Effector memory CD8-positive, alpha-beta T cell (primary cell): Measurements from ENCODE around the gene ANLN.
"Not testable (repeated sequence)": the region's sequence is repeated elsewhere in the genome, so short reads cannot be mapped to it uniquely, and the experiment has no call there.

Experiments
- ATAC-seq: fragments of 150-1000 bp; cut with Tn5 transposase; replicated peaks from 2 replicates; pipeline ENCODE4 v1.10.0; 2021; ENCODE audit warnings: mild to moderate bottlenecking, moderate library complexity
- DNase-seq, 3 experiments: peaks; one replicate each; pipeline ENCODE4 v3.0.0; 2021
- H3K27ac Mint-ChIP-seq, 2 donors: one replicate each; pipeline ENCODE4 v1.8.0; 2022; ENCODE audit warnings: mild to moderate bottlenecking in 2 of 2, mixed read lengths in 2 of 2, moderate library complexity in 2 of 2
- H3K27me3 Mint-ChIP-seq, 2 donors: one replicate each; pipeline ENCODE4 v1.8.0; 2022; ENCODE audit warnings: mixed read lengths in 2 of 2
- H3K36me3 Mint-ChIP-seq: one replicate; pipeline ENCODE4 v1.8.0; 2022; ENCODE audit warnings: mild to moderate bottlenecking, moderate library complexity, mixed read lengths; ENCODE audit not compliant: insufficient read depth
- H3K4me1 Mint-ChIP-seq, 2 donors: one replicate each; pipeline ENCODE4 v1.8.0; 2022; ENCODE audit warnings: low read depth in 2 of 2, mixed read lengths in 2 of 2
- H3K4me3 Mint-ChIP-seq, 2 donors: one replicate each; pipeline ENCODE4 v1.8.0; 2022; ENCODE audit warnings: mild to moderate bottlenecking in 2 of 2, mixed read lengths in 2 of 2, moderate library complexity in 2 of 2
- H3K9me3 Mint-ChIP-seq, 2 donors: one replicate each; pipeline ENCODE4 v1.8.0; 2022; ENCODE audit warnings: mixed read lengths in 2 of 2

ANLN gene

DNA sequence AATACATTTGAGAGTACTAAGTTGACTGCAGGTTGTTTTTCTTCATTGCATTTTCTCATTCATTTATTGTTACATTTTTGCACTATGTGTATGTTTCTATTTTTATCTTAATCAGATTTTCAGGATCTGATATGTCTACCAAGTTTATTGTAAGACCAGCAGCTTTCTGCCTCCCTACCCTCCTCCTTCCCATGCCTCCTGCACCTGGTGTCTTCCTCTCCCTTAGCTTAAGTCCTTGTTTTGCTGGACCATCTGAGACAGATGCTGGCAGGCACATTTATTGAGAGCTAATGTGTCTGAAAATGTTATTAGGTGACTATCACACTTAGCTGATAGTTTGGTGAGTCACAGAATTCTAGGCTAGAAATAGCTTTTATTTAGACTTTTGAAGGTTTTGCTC, 79.6 kb downstream of the ANLN start:
- H3K27me3 Mint-ChIP-seq: peaks cover 6 to 27% of the 10 kb centered on the region in 2 donors
- DNase-seq (no peak), ATAC-seq (no peak)
- H3K27ac Mint-ChIP-seq: no peak overlapping the region
- no peak overlapping the region for H3K4me3 Mint-ChIP-seq
- H3K9me3 Mint-ChIP-seq: no peaks in the 10 kb centered on the region
- H3K36me3 Mint-ChIP-seq: no peaks in the 10 kb centered on the region
- H3K4me1 Mint-ChIP-seq: peaks cover 2 to 5% of the 10 kb centered on the region in 2 donors

GRCh38 chr7:36472141-36472729, 82.6 kb downstream of the ANLN start:
- H3K36me3 Mint-ChIP-seq: no peaks in the 10 kb centered on the region
- peaks cover 0 to 18% of the 10 kb centered on the region in 2 donors for H3K27me3 Mint-ChIP-seq
- no peak overlapping the region for H3K27ac Mint-ChIP-seq
- DNase-seq: no peak
- H3K4me3 Mint-ChIP-seq: no peak overlapping the region
- H3K9me3 Mint-ChIP-seq: no peaks in the 10 kb centered on the region
- no peak for ATAC-seq
- H3K4me1 Mint-ChIP-seq: peaks cover 6 to 11% of the 10 kb centered on the region in 2 donors

GRCh38 chr7:36473454-36474282, 84.0 kb downstream of the ANLN start:
- no peaks in the 10 kb centered on the region for H3K9me3 Mint-ChIP-seq
- peak in 2 of 3 experiments; percentile 2 to 11 for DNase-seq

DNA sequence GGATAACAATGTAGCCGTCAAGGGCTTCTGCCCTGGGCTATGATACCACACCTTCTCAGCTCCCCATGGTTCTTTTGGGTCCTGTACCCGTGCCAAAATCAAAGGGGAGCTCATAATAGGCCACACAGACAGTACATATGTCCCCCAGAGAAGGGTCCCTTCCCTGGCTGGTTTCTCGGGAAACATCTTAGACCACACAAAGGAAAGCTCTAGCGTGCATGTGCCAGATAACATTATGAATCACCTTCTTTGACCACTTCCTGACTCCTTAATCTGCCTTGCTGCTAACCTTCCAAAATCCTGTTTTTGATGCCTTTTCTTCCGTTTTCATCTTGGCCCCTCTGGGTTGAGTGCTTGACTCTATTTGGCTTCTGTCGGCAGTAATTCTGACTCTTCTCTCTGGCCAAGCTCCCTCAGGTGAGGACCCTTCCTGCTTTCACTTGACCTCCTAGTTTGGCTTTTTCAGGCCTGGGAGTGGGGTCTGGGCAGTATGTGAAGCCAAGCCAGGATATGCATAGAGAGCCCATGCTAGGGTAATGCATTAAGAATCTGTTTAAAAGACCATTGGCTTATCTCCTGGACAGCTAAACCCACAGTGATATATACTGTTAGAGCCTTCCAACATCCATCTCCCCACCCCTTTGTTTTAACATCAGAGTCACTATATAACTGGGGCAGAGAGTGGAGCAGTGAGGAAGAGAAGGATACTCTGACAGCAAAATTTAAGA, 84.8 kb downstream of the ANLN start:
- Mint-ChIP-seq H3K36me3 (no peaks in the 10 kb centered on the region), H3K4me1 (peaks cover 6 to 11% of the 10 kb centered on the region in 2 donors), H3K9me3 (no peaks in the 10 kb centered on the region), H3K4me3 (no peak overlapping the region), H3K27ac (no peak overlapping the region), H3K27me3 (peaks cover 0 to 9% of the 10 kb centered on the region in 2 donors)
- ATAC-seq: no peak
- no peak for DNase-seq

More at GRCh38 chr7:36473454-36474282, 84.0 kb downstream of the ANLN start:
- no peak overlapping the region for H3K27ac Mint-ChIP-seq
- no peak for ATAC-seq
- no peaks in the 10 kb centered on the region for H3K36me3 Mint-ChIP-seq
- peaks cover 6 to 11% of the 10 kb centered on the region in 2 donors for H3K4me1 Mint-ChIP-seq
- peaks cover 0 to 9% of the 10 kb centered on the region in 2 donors for H3K27me3 Mint-ChIP-seq
- no peak overlapping the region for H3K4me3 Mint-ChIP-seq

- ATAC-seq (no peak), DNase-seq (no peak)
- Mint-ChIP-seq H3K36me3 (no peaks in the 10 kb centered on the region), H3K4me1 (peaks cover 6 to 11% of the 10 kb centered on the region in 2 donors), H3K9me3 (no peaks in the 10 kb centered on the region), H3K27ac (no peak overlapping the region), H3K27me3 (peaks cover 0 to 4% of the 10 kb centered on the region in 2 donors), H3K4me3 (no peak overlapping the region)
These were observed 85.3 kb downstream of the ANLN start for GRCh38 chr7:36475011-36475342.

GRCh38 chr7:36475381-36475780, 85.7 kb downstream of the ANLN start:
- Mint-ChIP-seq H3K27me3 (peaks cover 0 to under 1% of the 10 kb centered on the region in 2 donors), H3K9me3 (no peaks in the 10 kb centered on the region), H3K36me3 (no peaks in the 10 kb centered on the region), H3K27ac (no peak overlapping the region), H3K4me3 (no peak overlapping the region), H3K4me1 (peaks cover 6 to 11% of the 10 kb centered on the region in 2 donors)
- ATAC-seq (no peak), DNase-seq (no peak)

- H3K27ac Mint-ChIP-seq: no peak overlapping the region
- H3K4me1 Mint-ChIP-seq: peaks cover 6 to 8% of the 10 kb centered on the region in 2 donors
- DNase-seq (no peak), ATAC-seq (no peak)
- no peaks in the 10 kb centered on the region for H3K36me3 Mint-ChIP-seq
- H3K4me3 Mint-ChIP-seq: no peak overlapping the region
- no peaks in the 10 kb centered on the region for H3K9me3 Mint-ChIP-seq
- H3K27me3 Mint-ChIP-seq: no peaks in the 10 kb centered on the region
These were observed 89.1 kb downstream of the ANLN start for GRCh38 chr7:36478745-36479144.

- H3K4me1 Mint-ChIP-seq, DNase-seq, H3K36me3 Mint-ChIP-seq, ATAC-seq, H3K4me3 Mint-ChIP-seq, H3K27me3 Mint-ChIP-seq, H3K27ac Mint-ChIP-seq, H3K9me3 Mint-ChIP-seq: not testable (repeated sequence)
These were observed 94.2 kb downstream of the ANLN start for GRCh38 chr7:36483853-36484252.

DNA sequence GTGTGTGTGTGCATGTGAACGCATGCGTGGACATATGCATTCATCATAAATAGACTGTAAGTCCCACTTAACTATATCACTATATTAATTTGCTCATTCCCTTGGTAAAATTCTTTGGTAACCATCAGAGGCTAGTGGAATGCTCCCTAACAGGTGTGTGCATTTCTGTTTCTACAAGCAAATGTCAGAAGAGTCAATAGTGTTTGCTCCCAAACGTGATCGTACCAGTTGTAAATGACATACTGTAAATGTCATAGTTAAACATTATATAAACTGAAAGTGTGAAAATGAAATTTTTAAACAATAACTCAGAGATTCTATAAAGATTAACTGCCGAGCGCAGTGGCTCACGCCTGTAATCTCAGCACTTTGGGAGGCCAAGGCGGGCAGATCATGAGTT, 94.6 kb downstream of the ANLN start:
- H3K36me3 Mint-ChIP-seq: peaks cover 3% of the 10 kb centered on the region
- H3K9me3 Mint-ChIP-seq: no peaks in the 10 kb centered on the region
- no peak for DNase-seq
- no peak overlapping the region for H3K4me3 Mint-ChIP-seq
- no peak overlapping the region for H3K27ac Mint-ChIP-seq
- peaks cover 0 to 4% of the 10 kb centered on the region in 2 donors for H3K4me1 Mint-ChIP-seq
- no peaks in the 10 kb centered on the region for H3K27me3 Mint-ChIP-seq
- no peak for ATAC-seq

DNA sequence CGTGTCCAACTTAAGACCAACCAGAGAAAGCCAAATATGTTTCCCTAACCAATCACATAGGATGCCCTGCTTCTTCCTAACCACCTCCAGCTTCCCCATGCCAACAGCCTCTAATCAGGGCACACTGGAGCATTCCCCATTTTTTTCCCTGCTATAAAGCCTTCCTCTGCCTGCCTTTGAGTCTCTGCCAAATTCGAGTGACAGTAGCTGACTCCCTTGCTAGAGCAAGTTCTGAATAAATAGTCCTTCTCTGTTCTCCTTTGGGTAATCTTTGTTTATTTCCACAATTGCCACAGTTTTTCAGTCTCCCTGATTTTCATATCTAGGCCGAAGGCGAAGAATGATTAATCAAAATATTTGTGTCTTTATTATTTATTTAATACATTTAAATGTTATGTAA, 96.7 kb downstream of the ANLN start:
- ATAC-seq: no peak
- no peak overlapping the region for H3K27ac Mint-ChIP-seq
- no peaks in the 10 kb centered on the region for H3K27me3 Mint-ChIP-seq
- peaks cover 3% of the 10 kb centered on the region for H3K36me3 Mint-ChIP-seq
- DNase-seq: no peak
- H3K4me3 Mint-ChIP-seq: no peak overlapping the region
- no peaks in the 10 kb centered on the region for H3K9me3 Mint-ChIP-seq
- H3K4me1 Mint-ChIP-seq: peaks cover 0 to 4% of the 10 kb centered on the region in 2 donors

- Mint-ChIP-seq H3K4me3 (no peak overlapping the region), H3K27ac (no peak overlapping the region), H3K27me3 (no peaks in the 10 kb centered on the region), H3K9me3 (no peaks in the 10 kb centered on the region), H3K36me3 (peaks cover 3% of the 10 kb centered on the region), H3K4me1 (peaks cover 0 to 4% of the 10 kb centered on the region in 2 donors)
- ATAC-seq (peak; percentile 75), DNase-seq (peak; percentile 36 to 56 (median 44))
These were observed 98.2 kb downstream of the ANLN start for GRCh38 chr7:36487756-36488336.

- not testable (repeated sequence) for H3K27me3 Mint-ChIP-seq, H3K4me3 Mint-ChIP-seq
These were observed 99.0 kb downstream of the ANLN start for GRCh38 chr7:36488672-36489071.

DNA sequence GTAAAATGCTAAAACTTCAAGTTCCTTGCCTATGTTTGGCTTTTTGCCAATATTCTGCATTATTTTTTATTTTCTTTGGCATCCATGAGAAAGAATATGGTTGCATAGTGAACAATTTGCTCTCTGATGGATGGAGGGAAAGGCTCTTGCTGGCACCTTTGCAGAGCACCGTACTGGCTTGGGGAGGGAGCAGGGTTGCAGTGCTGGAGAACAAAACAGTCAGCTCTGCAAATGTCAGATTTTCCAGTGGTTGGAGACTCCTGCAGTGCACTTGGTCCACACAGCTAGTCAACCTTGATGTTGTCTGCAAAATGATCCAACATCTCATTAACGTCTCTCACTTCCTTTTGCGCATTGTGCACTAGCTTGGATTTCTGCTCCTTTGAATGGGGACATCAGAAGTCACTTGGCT, 100.8 kb downstream of the ANLN start:
- Mint-ChIP-seq H3K9me3 (no peaks in the 10 kb centered on the region), H3K27ac (no peak overlapping the region), H3K36me3 (no peaks in the 10 kb centered on the region), H3K4me1 (peaks cover 0 to 4% of the 10 kb centered on the region in 2 donors), H3K27me3 (peaks cover 0 to 6% of the 10 kb centered on the region in 2 donors), H3K4me3 (no peak overlapping the region)
- ATAC-seq (no peak), DNase-seq (no peak)

More at GRCh38 chr7:36488672-36489071, 99.0 kb downstream of the ANLN start:
- not testable (repeated sequence) for H3K27ac Mint-ChIP-seq, H3K4me1 Mint-ChIP-seq, ATAC-seq, H3K9me3 Mint-ChIP-seq, H3K36me3 Mint-ChIP-seq, DNase-seq
